ENCODE measurements around the gene CLDN15.

DNA sequence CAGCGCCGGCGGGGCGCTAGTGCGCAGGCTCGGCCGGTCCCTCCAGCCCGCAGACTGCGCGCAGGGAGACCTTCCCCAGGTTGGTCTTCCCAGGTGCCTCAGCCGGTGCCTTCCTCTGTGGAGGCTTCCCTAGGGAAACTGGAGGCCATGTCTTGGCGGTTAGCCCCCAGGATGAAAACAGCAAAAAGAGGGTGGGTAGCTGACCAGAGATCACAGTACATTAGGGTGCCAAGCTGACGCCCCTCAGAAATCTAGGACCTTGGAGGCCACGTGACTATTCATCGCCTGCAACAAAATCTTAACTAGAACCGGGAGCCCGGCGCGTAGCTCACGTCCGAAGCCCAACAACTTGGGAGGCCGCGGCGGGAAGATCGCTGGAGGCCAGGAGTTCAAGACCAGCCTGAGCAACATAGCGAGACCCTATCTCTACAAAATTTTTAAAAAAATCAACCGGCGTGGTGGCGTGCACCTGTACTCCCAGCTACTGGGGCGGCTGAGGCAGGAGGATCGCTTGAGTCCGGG lies 7.6 kb upstream of the CLDN15 start:
- TF ChIP-seq, protein P1, sequence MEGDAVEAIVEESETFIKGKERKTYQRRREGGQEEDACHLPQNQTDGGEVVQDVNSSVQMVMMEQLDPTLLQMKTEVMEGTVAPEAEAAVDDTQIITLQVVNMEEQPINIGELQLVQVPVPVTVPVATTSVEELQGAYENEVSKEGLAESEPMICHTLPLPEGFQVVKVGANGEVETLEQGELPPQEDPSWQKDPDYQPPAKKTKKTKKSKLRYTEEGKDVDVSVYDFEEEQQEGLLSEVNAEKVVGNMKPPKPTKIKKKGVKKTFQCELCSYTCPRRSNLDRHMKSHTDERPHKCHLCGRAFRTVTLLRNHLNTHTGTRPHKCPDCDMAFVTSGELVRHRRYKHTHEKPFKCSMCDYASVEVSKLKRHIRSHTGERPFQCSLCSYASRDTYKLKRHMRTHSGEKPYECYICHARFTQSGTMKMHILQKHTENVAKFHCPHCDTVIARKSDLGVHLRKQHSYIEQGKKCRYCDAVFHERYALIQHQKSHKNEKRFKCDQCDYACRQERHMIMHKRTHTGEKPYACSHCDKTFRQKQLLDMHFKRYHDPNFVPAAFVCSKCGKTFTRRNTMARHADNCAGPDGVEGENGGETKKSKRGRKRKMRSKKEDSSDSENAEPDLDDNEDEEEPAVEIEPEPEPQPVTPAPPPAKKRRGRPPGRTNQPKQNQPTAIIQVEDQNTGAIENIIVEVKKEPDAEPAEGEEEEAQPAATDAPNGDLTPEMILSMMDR (conservative IDR thresholded peaks at IDR 0.05; ENCODE audit: low read depth, low read length) = no peak
- TF ChIP-seq EZH2 (IDR thresholded peaks at IDR 0.05; ENCODE audit: borderline replicate concordance, low read depth, low read length, poor library complexity, severe bottlenecking) = no peak

Data from A673 (cell line).